HG03439 (cell line): ENCODE data around the gene COL18A1.
"Not testable (repeated sequence)": the region's sequence is repeated elsewhere in the genome, so short reads cannot be mapped to it uniquely, and the experiment has no call there.

Source experiments
- ATAC-seq: cut with Tn5 transposase; IDR thresholded peaks from one replicate; pipeline ENCODE4 v1.9.1; 2021; ENCODE audit warnings: mild to moderate bottlenecking, moderate library complexity; ENCODE audit not compliant: unreplicated experiment

Gene COL18A1

GRCh38 chr21:45423968-45424853 is 19.2 kb downstream of the COL18A1 start:
- no peak for ATAC-seq

- no peak for ATAC-seq
Observed at GRCh38 chr21:45424854-45425795, 20.2 kb downstream of the COL18A1 start.

GRCh38 chr21:45427331-45428271 is 22.6 kb downstream of the COL18A1 start:
- ATAC-seq = no peak

GRCh38 chr21:45428534-45428933 is 23.6 kb downstream of the COL18A1 start:
- no peak for ATAC-seq

- ATAC-seq = no peak
Observed at GRCh38 chr21:45429221-45430175, 24.5 kb downstream of the COL18A1 start.

GRCh38 chr21:45430521-45431501 is 25.8 kb downstream of the COL18A1 start:
- no peak for ATAC-seq

GRCh38 chr21:45431781-45432572 is 27.0 kb downstream of the COL18A1 start:
- no peak for ATAC-seq

GRCh38 chr21:45432575-45433255 is 27.8 kb downstream of the COL18A1 start:
- no peak for ATAC-seq

- no peak for ATAC-seq
Observed at GRCh38 chr21:45433301-45433700, 28.3 kb downstream of the COL18A1 start.

GRCh38 chr21:45433911-45434644 is 29.1 kb downstream of the COL18A1 start:
- no peak for ATAC-seq

GRCh38 chr21:45434645-45435217 is 29.8 kb downstream of the COL18A1 start:
- no peak for ATAC-seq

- no peak for ATAC-seq
Observed at GRCh38 chr21:45435405-45435981, 30.5 kb downstream of the COL18A1 start.

- ATAC-seq = no peak
Observed at GRCh38 chr21:45436351-45437065, 31.5 kb downstream of the COL18A1 start.

- ATAC-seq = not testable (repeated sequence)
Observed at GRCh38 chr21:45437844-45438243, 32.9 kb downstream of the COL18A1 start.
